Bronchus fibroblast of lung (primary cell): ENCODE data around the gene DDR2. TPM values are rescaled to one million over a fixed set of nuclear protein-coding genes. Genes with fewer than 3 reads are reported as not detected.

ENCODE experiments used
- total RNA-seq: library from RNA; depleted of rRNA; stranded (reverse); fragments of >200 nt; gene quantifications from 2 replicates; pipeline ENCODE4 v1.2.3, GENCODE V29; 2015

The DDR2 gene
- total RNA-seq = 80.9 and 83.7 TPM in 2 replicates

DNA sequence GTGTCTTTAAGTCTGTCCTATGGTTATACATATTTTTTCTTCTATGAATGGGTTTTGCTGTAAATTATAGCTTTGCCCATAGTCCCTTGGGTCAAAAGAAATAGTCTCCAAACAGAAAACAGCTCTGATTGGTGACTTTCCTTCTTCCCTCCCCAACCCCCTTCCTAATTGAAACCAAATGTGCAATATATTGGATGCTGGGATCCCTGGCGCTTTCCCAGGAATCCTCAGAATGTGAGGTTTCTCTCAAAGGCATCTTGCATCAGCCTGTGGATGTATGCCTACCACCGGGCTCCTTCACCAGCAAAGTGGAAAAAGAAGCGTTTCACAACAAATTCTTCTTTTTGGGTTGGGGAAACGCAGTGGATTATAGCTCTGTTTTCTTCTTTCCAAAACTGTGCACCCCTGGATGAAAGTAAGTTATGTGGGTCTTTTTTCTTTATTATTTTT, at the start of gene DDR2:
Gene DDR2 (plus strand): TSS at position 248 of the 450 bp plus-strand sequence. CDS start 86,600 bp downstream, outside the sequence.

DNA sequence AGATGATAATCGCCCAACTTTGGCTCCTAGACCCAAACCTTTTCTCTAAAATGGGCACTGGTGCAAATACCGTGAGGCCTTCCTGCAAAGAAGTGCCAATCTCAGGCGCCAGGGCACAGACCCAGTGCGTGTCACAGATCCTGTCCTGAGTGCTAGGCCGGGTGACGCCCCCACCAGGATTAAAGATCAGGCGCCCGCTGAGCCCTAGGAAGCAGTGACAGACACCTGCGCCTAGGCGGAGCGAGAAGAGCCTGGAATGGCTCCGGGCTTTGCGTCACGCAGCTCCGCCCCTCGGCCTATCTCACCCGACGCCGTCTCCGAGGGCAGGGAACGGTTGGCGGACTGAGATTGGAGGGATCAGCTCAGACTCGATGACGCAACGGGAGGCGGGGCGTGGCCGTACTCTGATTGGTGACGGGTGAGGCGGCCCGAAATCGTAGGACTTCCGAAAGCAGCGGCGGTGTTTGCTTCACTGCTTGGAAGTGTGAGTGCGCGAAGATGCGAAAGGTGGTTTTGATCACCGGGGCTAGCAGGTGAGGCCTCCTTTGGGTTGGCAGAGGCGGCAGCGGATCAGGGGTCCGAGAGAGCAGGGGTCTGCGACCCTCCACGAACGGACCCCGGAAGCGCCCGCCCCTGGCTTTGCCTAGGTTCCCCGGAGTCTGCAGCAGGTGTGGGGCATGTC, 158.2 kb downstream of the DDR2 start, which contains the start of gene HSD17B7:
Gene HSD17B7 (plus strand): TSS at position 400 of the 682 bp plus-strand sequence. CDS start 99 bp downstream, at position 499.

Other genes starting within 250 kb of the DDR2 start
- gene SH2D1B, start 220.3 kb upstream of the DDR2 start, total RNA-seq = 0.15 TPM in 1 of 2 replicates, not detected in the other
- gene UHMK1, start 134.6 kb upstream of the DDR2 start, total RNA-seq = 27.2 and 36.1 TPM in 2 replicates
- gene UAP1, start 70.7 kb upstream of the DDR2 start, total RNA-seq = 112 and 121 TPM in 2 replicates
- gene HSD17B7, start 158.2 kb downstream of the DDR2 start, total RNA-seq = 33.6 and 41.7 TPM in 2 replicates
- 0.89 and 1.7 TPM in 2 replicates for gene CCDC190, start 228.7 kb downstream of the DDR2 start, total RNA-seq